Inflammatory macrophage (primary cell): Measurements from ENCODE around the gene PM20D1.
A peak's percentile ranks its signal among the peaks of the same experiment; 100 is the strongest.
"Not testable (repeated sequence)": the region's sequence is repeated elsewhere in the genome, so short reads cannot be mapped to it uniquely, and the experiment has no call there.

Experiments
- DNase-seq, 2 donors: peaks; one replicate each; pipeline ENCODE4 v3.0.0-alpha.2; 2020 to 2022
- total RNA-seq, 18 experiments: gene quantifications; one replicate each; lab custom pipeline; 2026; ENCODE audit warnings: mixed read lengths in 6 of 18, inconsistent platforms in 2 of 18; lab: John Stamatoyannopoulos, UW

Gene PM20D1, protein sequence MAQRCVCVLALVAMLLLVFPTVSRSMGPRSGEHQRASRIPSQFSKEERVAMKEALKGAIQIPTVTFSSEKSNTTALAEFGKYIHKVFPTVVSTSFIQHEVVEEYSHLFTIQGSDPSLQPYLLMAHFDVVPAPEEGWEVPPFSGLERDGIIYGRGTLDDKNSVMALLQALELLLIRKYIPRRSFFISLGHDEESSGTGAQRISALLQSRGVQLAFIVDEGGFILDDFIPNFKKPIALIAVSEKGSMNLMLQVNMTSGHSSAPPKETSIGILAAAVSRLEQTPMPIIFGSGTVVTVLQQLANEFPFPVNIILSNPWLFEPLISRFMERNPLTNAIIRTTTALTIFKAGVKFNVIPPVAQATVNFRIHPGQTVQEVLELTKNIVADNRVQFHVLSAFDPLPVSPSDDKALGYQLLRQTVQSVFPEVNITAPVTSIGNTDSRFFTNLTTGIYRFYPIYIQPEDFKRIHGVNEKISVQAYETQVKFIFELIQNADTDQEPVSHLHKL
- total RNA-seq = 0 to 0.16 (median 0) reads per million in 18 experiments

DNA sequence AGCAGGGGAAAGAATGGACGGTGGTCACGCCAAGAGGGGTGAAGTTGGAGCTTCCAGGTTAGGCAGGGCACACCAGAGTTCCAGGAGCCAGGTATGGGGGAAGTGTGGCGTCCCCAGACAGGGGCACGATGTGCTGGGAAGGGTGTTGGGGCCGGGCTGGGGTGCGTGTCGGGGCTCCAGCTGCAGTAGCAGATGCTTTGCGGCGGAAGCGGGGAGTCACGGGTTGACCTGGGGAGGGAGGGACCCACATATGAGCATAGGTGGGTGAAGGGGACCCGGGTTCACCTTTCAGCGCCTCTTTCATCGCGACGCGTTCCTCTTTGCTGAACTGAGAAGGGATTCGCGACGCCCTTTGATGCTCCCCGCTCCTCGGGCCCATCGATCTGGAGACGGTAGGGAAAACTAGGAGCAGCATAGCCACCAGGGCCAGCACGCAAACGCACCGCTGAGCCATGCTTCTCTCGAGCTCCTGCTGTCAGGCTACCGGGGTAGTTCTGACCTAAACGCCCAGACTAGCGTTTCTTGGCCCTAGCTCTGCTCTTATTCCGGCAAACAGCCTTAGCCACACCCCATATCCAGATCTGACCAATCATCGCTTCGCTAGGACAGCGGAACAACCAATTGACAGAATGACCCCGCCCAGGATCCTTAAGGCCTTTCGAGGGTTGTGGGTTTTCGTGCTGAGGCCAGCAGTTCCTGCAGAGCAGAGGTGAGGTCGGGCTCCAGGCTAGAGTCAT, at the start of gene PM20D1:
Gene PM20D1 (minus strand): TSS at position 514 of the 737 bp plus-strand sequence. CDS start 60 bp downstream, at position 454.
- DNase-seq = peak; percentile 87 to 88

DNA sequence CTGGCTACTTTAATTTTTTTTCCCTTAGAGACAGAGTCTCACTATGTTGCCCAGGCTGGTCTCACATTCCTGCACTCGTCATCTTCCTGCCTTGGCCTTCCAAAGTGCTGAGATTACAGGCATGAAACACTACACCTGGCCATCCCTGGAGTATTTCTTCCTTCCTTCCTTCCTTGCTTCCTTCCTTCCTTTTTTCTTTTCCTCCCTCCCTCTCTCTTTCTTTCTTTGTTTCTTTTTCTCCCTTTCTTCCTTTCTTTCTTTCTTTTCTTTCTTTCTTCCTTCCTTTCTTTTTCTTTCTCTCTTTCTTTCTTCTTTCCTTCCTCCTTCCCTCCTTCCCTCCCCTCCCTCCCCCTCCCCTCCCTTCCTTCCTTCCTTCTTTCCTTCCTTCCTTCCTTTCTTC, 46.4 kb upstream of the PM20D1 start:
- DNase-seq = no peak

DNA sequence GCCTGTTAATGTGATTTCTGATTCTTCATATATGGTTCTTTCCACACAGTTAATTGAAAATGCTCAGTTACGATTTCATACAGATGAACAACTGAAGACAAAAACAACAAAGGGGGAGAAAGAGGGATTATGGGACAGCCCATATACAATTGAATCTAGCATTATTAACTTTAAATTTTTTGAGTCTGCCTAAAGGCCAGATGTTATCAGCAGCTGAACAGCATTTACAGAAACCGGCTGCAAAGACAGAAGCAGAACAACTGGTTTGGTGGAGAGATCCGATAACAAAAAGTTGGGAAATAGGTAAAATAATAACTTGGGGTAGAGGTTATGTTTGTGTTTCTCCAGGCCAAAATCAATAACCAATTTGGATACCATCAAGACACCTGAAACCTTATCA, 44.2 kb upstream of the PM20D1 start:
- not testable (repeated sequence) for DNase-seq

DNA sequence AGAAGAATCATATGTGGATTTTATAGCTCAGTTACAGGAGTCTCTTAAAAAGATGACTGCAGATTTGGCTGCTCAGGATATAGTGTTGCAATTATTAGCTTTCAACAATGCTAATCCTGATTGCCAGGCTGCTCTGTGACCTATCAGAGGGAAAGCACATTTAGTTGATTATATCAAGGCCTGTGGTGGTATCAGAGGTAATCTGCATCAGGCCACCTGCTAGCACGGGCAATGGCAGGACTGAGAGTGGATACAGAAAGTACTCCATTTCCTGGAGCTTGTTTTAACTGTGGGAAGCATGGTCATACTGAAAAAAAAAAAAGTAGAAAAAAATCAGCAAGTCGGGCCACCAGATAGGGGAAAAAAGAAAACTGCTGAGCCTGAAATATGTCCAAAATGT, 42.2 kb upstream of the PM20D1 start:
- not testable (repeated sequence) for DNase-seq

DNA sequence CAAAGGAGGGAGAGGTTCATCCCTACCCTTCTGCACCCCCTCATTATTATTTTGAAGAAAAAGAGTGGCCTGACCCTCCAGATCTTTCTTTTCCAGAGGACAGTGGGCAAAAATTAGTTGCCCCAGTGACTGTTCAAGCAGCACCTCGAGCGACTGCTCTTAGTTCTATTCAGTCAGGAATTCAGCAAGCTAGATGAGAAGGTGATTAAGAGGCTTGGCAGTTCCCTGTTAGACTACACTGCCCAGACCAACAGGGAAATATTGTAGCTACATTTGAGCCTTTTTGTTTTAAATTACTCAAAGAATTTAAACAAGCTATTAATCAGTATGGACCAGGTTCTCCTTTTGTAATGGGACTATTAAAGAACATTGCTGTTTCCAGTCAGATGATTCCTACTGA, 41.5 kb upstream of the PM20D1 start:
- not testable (repeated sequence) for DNase-seq

DNA sequence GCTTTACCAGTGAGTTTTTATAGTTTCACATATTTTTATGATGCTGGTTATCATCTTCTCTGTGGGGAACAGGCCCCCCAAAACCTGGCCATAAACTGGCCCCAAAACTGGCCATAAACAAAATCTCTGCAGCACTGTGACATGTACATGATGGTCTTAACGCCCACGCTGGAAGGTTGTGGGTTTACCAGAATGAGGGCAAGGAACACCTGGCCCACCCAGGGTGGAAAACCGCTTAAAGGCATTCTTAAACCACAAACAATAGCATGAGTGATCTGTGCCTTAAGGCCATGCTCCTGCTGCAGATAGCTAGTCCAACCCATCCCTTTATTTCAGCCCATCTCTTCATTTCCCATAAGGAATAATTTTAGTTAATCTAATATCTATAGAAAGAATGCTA, 40.7 kb upstream of the PM20D1 start:
- not testable (repeated sequence) for DNase-seq

DNA sequence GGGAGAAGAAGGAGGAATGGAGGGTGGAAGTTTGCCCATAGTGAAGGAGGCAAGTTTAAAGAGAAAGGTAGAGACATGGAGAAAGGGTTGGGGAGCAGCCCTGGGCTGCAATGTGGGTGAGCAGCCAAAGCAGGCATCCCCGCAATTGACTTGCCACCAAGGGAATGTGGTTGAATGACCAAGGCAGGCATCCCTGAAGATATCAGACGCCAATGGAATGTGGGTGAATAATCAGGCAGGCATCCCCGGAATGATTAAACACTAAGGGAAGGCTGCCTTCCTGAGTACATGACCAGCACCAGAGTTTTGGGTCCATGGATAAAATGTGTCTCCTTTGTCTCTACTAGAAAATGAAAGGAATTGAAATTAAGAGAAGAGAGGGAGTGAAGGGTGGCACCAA, 39.8 kb upstream of the PM20D1 start:
- DNase-seq = not testable (repeated sequence)

DNA sequence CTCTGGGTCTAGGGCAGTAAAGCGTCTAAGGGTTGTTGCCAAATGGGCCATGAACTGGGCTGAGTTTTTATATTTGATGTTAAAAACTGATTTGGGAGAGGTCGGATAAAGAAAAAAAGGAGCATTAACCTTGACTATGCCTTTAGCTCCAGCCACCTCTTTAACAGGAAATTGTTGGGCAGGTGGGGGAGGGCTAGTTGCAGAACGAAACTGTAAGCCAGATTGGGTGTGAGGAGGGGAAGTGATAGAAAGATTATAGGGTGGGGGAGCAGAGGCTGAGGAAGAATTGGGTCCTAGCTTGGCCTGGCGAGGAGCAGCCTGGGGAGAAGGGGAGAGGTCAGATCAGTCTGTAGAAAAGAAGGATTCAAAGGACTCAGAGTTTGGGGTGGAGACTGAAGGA, 39.1 kb upstream of the PM20D1 start:
- not testable (repeated sequence) for DNase-seq

DNA sequence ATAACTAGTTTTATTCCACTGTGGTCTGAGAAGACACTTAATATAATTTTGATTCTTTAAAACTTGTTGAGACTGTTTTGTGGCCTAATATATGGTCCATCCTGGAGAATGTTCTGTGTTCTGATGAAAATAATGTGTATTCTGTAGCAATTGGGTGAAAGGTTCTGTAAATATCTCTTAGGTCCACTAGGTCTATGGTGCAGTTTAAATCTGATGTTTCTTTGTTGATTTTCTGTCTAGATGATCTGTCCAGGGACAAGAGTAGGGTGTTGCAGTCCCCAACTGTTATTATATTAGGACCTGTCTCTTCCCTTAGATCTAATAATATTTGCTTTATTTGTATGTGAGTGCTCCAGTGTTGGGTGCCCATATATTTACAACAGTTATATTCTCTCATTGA, 33.9 kb upstream of the PM20D1 start:
- DNase-seq = no peak

DNA sequence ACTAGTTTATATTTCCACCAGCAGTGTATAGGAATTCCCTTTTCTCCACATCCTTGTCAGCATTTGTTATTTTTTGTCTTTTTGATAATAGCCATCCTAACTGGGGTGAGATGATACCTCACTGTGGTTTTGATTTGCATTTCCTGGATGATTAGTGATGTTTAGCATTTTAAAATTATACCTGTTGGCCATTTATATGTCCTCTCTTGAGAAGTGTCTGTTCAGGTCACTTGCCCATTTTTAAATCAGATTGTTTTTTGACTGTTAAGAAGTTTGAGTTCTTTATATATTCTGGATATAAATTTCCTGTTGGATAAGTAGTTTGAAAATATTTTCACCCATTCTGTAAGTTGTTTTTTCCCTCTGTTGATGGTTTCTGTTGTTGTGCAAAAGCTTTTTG, 31.0 kb upstream of the PM20D1 start:
- DNase-seq = no peak

DNA sequence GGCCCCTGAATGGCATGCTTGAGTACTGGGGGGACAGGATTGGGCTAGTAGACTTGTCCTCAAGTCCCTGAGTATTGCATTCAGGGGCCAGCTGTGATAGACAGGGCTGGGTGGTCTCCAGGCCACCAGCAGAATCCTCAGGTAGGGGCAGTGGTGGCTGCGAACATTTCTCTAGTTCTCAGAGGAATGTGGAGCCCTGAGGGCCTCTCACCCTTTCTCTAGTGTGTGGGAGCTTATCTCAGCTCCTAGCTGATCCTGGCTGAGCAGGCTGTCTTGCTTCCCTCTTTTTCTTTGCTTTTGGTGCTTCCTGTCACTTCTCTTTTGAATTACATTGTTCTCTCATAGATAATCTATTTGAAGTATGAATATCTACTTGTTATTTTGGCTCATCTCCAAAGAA, 30.0 kb upstream of the PM20D1 start:
- no peak for DNase-seq

DNA sequence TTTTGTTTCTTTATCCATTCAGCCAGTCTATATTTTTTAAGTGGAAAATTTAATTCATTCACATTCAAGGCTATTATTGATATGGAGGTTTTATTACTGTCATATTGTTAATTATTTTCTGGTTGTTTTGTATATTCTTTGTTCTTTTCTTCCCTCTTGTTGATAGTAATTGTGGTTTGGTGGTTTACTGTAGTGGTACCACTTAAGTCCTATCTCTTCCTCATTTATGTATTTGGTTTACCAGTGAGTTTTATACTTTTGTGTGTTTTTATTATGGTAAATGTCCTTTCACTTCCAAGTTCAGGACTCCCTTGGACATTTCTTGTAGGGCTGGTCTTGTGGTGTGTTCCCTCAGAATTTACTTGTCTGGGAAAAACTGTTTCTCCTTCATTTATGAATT, 28.1 kb upstream of the PM20D1 start:
- no peak for DNase-seq

DNA sequence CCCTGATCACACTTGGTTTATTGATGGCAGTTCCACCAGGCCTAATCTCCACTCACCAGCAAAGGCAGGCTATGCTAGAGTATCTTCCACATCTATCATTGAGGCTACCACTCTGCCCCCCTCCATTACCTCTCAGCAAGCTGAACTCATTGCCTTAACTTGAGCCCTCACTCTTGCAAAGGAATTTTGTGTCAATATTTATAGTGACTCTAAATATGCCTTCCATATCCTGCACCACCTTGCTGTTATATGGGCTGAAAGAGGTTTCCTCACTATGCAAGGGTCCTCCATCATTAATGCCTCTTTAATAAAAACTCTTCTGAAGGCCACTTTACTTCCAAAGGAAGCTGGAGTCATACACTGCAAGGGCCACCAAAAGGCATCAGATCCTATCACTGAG, 23.2 kb upstream of the PM20D1 start:
- not testable (repeated sequence) for DNase-seq

DNA sequence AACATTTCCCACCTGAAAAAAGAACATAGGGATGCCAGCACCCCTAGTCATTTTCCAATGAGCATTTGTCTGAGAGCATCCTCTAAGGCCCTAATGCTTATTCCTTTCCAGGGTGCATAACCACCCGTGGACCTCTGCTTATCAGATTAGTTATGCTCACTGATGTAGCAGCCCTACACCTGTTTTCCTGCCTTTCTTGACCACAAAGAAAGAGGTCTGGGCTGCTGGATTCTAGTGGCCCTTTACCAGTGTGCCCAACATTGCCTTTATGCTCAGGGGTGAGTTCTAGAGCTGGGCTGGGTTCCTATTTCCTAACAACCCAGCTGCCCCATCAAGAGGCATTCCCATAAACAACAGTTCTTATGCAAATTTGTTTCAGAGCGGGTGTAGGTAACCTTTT, 20.3 kb upstream of the PM20D1 start:
- DNase-seq = no peak

DNA sequence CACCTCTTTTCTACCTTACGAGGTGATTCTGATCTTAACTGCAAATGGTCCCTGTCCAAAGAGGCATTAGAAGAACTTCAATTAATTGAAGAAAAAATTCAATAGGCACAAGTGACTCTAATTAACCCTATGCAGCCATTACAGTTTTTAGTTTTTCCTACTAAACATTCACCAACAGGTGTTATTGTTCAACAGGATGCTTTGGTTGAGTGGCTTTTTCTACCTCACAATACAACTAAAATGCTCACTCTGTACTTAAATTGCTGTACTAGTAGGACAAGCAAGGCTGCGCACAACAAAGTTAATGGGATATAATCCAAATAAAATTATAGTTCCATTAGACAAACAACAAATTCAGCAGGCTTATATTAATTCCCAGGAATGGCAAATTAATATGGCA, 11.6 kb upstream of the PM20D1 start:
- no peak for DNase-seq

DNA sequence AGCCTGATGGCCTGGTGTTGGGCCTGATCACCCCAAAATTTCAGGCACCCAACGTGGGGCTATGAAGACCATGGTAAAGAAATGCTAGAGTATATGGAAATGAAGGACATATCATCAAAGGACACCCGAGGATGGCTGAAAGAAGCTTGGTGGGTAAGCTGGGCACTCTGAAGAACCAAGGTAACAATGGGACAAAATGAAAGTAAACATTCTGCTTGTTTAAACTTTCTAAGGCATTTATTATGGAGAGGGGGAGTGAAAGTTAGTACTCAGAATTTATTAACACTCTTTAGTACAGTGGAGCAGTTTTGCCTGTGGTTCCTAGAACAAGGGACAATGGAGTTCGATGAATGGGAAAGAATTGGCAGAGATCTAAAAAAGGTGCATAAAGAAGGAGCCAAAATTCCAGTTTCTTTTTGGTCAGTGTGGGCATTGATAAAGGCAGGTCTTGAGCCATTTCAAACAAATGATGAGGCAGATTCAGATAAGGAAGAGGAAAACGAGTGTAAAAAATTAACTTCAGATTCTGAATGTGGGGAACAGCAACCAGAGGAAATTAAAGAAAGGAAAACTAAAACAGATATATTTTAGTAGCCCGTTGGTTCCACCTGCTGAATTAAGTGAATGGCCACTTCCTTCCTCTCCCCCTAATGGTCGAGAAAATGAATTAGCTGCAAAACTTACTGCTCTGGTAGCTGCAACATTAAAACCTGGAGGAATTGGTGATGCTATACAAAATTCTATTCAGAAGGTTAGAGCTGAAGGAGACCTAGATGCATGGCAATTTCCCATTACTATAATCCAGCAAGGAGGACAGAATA, 8.4 kb upstream of the PM20D1 start:
- no peak for DNase-seq

DNA sequence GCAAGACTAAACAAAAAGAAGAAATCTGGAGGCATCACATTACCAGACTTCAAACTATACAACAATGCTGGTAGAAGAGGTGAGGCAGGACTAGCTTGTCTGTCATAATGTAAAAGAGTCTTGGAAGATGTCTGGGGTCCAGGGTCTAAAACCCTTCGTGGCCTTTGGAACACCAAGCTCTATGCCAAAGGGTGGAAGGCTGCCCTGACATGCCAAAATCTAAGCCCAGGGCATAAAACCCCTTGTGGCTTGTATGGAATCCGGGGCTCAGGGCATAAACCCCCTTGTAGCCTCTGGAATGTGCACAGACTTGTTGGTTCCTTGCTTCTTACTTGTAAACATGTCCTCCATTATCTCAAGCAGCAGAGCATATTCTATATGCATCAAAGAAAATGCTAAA, 7.6 kb upstream of the PM20D1 start:
- DNase-seq = not testable (repeated sequence)

DNA sequence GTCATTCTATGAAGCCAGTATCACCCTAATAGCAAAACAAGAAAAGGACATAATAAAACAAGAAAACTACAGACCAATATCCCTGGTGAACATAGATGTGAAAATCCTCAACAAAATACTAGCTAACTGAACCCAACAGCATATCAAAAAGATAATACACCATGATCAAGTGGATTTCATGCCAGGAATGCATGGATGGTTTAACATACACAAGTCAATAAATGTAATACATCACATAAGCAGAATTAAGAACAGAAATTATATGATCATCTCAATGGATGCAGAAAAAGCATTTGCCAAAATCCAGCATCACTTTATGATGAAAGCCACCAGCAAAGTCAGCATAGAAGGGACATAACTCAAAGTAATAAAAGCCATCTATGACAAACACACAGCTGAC, 6.5 kb upstream of the PM20D1 start:
- DNase-seq = no peak

DNA sequence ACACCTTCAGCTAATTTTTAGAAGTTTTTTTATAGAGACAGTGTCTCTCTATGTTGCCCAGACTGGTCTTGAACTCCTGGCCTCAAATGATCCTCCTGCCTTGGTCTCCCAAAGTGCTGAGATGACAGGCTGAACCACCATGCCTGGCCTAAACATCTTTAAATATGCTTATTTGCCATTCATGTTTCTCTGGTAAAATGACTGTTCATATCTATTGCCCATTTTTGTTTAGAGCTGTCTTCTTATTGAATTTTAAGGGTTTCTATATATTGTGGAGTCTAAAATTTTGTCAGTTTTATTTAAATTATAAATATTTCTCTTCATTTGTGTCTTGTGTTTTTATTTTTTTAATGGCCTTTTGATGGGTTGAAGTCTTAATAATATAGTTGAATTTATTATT, 3.0 kb upstream of the PM20D1 start:
- DNase-seq = no peak

DNA sequence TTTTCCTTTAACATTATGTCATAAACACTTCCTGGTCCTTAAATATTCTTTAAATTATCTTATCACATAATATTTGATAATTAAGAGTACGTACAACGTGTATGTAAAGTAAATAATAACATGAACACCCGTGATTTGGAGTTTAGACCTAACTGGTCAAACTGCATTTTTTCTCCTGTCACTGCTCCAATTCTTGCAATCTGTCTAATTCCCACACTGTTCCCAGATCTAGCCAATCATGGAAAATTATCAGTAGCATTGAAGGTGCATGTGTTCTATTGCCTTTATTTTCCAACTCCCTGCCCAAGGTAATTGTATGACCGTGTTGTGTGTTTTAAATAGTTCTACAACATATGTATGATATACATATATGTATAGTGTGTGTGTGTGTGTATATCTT, 2.1 kb upstream of the PM20D1 start:
- DNase-seq = no peak

DNA sequence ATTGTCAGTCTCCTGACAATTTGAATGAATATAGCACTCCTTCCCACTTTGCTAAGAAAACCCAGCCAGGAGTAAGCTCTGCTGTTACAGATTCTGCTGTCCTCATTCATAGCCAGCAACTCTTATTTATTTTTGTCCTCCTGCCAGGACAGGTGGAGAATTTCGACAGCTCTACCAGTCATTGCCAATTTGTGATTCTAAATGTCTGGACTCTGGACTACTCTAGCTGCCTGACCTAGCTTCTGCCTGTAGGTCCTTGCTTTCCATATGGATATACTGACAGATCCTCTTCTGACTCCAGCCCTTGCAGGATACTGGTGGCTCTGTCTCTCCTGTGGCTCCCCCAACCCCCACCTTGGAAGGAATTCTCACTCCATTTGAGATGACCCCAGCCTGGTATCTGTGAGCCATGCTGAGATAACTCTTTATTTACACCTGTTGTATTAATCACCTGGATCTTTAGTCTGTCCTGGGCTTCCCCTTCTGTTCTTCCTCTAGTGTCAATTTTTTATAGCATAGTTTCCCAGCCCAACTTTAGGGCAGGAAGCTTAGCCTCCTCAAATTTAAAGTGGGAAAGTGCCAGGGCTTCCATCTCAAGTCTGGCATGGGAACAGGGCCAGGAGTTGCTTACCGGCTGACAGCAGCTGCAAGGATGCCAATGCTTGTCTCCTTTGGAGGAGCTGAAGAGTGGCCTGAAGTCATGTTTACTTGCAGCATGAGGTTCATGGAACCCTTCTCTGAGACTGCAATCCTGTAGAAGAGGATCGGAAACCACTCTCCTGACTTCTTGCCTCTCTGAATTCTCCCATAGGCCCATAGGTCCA, 6.7 kb downstream of the PM20D1 start:
- no peak for DNase-seq

DNA sequence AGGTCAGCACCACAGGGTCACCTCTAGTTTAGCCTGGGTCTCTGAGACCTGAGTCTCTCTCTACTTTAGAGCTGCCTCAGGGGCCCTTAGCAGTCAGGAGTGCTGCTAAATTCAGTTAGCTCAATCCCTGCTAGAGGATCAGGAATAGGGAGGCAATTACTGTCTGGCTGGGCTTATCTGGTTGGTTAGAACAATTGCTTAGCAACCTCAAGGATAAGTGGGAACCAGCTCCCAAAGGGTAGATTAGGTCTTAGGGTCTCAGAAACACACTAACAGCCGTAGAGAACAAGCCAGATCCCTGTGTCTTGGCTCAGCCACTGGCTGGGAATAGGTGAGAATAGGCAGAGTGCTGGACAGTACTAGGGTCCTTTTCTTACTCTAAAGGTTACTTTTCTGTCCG, 7.7 kb downstream of the PM20D1 start:
- DNase-seq = no peak
